Calu3 (cell line): ENCODE results near the gene MTHFD1. TPM values are rescaled to one million over a fixed set of nuclear protein-coding genes. Genes with fewer than 3 reads are reported as not detected.

Source experiments
- BruUV-seq: library from RNA; stranded (reverse); fragments of 400-500 nt; replicated peaks from 2 replicates; lab custom pipeline; 2021; lab: Mats Ljungman, UMichigan
- CTCF ChIA-PET: fragments of 300-600 bp; sonication (Branson Sonifier 250); formaldehyde crosslinking; loops from one replicate; lab custom pipeline; 2022; ENCODE audit warnings: antibody characterized with exemption; lab: Charles Lee
- DNase-seq: peaks from one replicate; pipeline ENCODE4 v3.0.0; 2022
- H3K27ac Mint-ChIP-seq: one replicate; pipeline ENCODE4 v1.8.0; 2022; ENCODE audit warnings: mixed read lengths; ENCODE audit not compliant: unreplicated experiment
- H3K27me3 Mint-ChIP-seq: one replicate; pipeline ENCODE4 v1.8.0; 2022; ENCODE audit warnings: mixed read lengths; ENCODE audit not compliant: unreplicated experiment
- H3K36me3 Mint-ChIP-seq: one replicate; pipeline ENCODE4 v1.8.0; 2022; ENCODE audit warnings: mild to moderate bottlenecking, moderate library complexity, mixed read lengths; ENCODE audit not compliant: insufficient read depth, unreplicated experiment
- H3K4me1 Mint-ChIP-seq: one replicate; pipeline ENCODE4 v1.8.0; 2022; ENCODE audit warnings: mild to moderate bottlenecking, low read depth, mixed read lengths; ENCODE audit not compliant: unreplicated experiment
- H3K4me3 Mint-ChIP-seq: one replicate; pipeline ENCODE4 v1.8.0; 2022; ENCODE audit warnings: mild to moderate bottlenecking, low read depth, moderate library complexity, mixed read lengths; ENCODE audit not compliant: unreplicated experiment
- H3K9me3 Mint-ChIP-seq: one replicate; pipeline ENCODE4 v1.8.0; 2022; ENCODE audit warnings: low read depth, mixed read lengths; ENCODE audit not compliant: unreplicated experiment
- CTCF ChIP-seq: fragments of 200-600 bp; IDR thresholded peaks from one replicate; pipeline ENCODE4 v1.8.0; 2022; ENCODE audit warnings: antibody characterized with exemption; ENCODE audit not compliant: unreplicated experiment
- intact Hi-C: fragments of 100-400 bp; cut with micrococcal nuclease; formaldehyde crosslinking; loops from one replicate; pipeline ENCODE4 v1.10.0; 2022; ENCODE audit not compliant: unreplicated experiment
- total RNA-seq: library from RNA; stranded (reverse); gene quantifications from 2 replicates; pipeline ENCODE4 v1.2.3, GENCODE V29; 2022

MTHFD1 gene
- total RNA-seq, 1 experiment from 2014 or later: 164 TPM

- no peak overlapping the region for H3K4me3 Mint-ChIP-seq
- no peaks in the 10 kb centered on the region for H3K27me3 Mint-ChIP-seq
- BruUV-seq: no TSS peak
- no peaks in the 10 kb centered on the region for H3K9me3 Mint-ChIP-seq
- CTCF ChIA-PET: interaction anchor here (0.7 kb wide), 1 partner anchor 18 kb away, joined by 3 read pairs; no protein-coding TSS in a partner anchor
- intact Hi-C loops: loop anchor here (5.0 kb wide), 1 partner anchor 43 kb away; no protein-coding TSS in a partner anchor
- H3K27ac Mint-ChIP-seq: no peak overlapping the region
- TF ChIP-seq CTCF: no peak
- H3K36me3 Mint-ChIP-seq: peaks cover 50% of the 10 kb centered on the region
- peaks cover 28% of the 10 kb centered on the region for H3K4me1 Mint-ChIP-seq
- DNase-seq: no peak
These were observed 46.4 kb downstream of the MTHFD1 start for GRCh38 chr14:64434528-64434927.

- no TSS peak for BruUV-seq
- H3K27me3 Mint-ChIP-seq: no peaks in the 10 kb centered on the region
- H3K4me3 Mint-ChIP-seq: peak overlapping the region; percentile 61
- H3K4me1 Mint-ChIP-seq: peaks cover 28% of the 10 kb centered on the region
- no peaks in the 10 kb centered on the region for H3K9me3 Mint-ChIP-seq
- TF ChIP-seq CTCF: no peak
- peak overlapping the region; percentile 97 for H3K27ac Mint-ChIP-seq
- DNase-seq: peak; percentile 50
- intact Hi-C loops: no loop called here
- CTCF ChIA-PET: interaction anchor here (0.9 to 2.4 kb wide), 4 partner anchors 8 to 94 kb away, joined by 3 to 12 read pairs (median 4); partner anchors contain the start of gene MTHFD1
- peaks cover 53% of the 10 kb centered on the region for H3K36me3 Mint-ChIP-seq
These were observed 50.2 kb downstream of the MTHFD1 start for GRCh38 chr14:64438181-64438841.

- Mint-ChIP-seq H3K9me3 (no peaks in the 10 kb centered on the region), H3K4me1 (peaks cover 34% of the 10 kb centered on the region), H3K27me3 (no peaks in the 10 kb centered on the region), H3K36me3 (peaks cover 60% of the 10 kb centered on the region), H3K4me3 (peak overlapping the region; percentile 61), H3K27ac (peak overlapping the region; percentile 97)
- intact Hi-C loops: no loop called here
- no peak for DNase-seq
- CTCF ChIA-PET: interaction anchor here (1.0 to 2.4 kb wide), 2 partner anchors 9 to 51 kb away, joined by 3 to 12 read pairs; partner anchors contain the start of gene MTHFD1
- TF ChIP-seq CTCF: no peak
- BruUV-seq: TSS peak; percentile 15
These were observed 51.0 kb downstream of the MTHFD1 start for GRCh38 chr14:64439141-64439540.

GRCh38 chr14:64440494-64440893 lies 52.3 kb downstream of the MTHFD1 start:
- intact Hi-C loops: no loop called here
- H3K9me3 Mint-ChIP-seq: no peaks in the 10 kb centered on the region
- TF ChIP-seq CTCF: no peak
- no peak overlapping the region for H3K27ac Mint-ChIP-seq
- H3K36me3 Mint-ChIP-seq: peaks cover 66% of the 10 kb centered on the region
- no TSS peak for BruUV-seq
- peaks cover 46% of the 10 kb centered on the region for H3K4me1 Mint-ChIP-seq
- no peak overlapping the region for H3K4me3 Mint-ChIP-seq
- no peaks in the 10 kb centered on the region for H3K27me3 Mint-ChIP-seq
- no peak for DNase-seq
- CTCF ChIA-PET: no interaction called here
